GM12872 (cell line): ENCODE results near the gene PACC1.

Source experiments
- TF ChIP-seq, protein P1 (sequence below): IDR thresholded peaks from 3 replicates; pipeline ENCODE4 v1.5.1; 2011; ENCODE audit warnings: low read depth, mild to moderate bottlenecking, low read length, moderate library complexity; ENCODE audit not compliant: insufficient read depth

Gene PACC1

DNA sequence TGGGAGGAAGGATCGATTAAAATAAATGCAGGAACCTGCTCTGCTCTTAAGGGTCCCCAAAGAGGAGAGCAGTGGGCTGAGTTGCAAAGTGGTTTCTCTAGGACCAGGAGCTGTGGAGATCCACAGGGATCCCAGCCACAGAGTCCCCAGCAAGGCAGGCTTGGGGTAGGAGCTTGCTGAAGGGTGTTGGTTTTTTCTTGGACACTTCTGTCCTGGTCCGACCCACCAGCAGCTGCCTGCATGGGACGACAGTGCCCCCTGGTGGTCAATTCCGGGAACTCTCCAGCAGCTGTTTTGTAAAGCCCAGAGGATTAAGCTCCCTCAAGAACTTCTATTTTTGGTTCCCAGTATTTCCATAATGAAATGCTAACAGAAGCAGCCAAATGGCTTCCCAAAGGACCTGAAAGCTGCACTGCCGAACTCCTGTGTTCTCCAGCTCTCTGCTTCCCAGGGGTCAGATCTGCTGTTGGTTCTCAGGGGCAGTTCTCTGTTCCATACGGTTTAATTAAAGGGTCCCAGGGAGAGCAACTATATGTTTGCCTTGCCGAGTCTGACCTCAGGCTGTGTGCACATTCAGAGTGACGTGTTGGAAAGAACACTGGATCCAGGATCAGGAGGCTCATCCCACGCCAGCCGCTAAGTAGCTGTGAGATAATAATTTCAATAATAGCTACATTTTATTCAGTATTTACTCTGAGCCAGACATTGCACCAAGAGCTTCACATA, 41.3 kb upstream of the PACC1 start:
- TF ChIP-seq, protein P1, sequence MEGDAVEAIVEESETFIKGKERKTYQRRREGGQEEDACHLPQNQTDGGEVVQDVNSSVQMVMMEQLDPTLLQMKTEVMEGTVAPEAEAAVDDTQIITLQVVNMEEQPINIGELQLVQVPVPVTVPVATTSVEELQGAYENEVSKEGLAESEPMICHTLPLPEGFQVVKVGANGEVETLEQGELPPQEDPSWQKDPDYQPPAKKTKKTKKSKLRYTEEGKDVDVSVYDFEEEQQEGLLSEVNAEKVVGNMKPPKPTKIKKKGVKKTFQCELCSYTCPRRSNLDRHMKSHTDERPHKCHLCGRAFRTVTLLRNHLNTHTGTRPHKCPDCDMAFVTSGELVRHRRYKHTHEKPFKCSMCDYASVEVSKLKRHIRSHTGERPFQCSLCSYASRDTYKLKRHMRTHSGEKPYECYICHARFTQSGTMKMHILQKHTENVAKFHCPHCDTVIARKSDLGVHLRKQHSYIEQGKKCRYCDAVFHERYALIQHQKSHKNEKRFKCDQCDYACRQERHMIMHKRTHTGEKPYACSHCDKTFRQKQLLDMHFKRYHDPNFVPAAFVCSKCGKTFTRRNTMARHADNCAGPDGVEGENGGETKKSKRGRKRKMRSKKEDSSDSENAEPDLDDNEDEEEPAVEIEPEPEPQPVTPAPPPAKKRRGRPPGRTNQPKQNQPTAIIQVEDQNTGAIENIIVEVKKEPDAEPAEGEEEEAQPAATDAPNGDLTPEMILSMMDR, result peak; percentile 98

DNA sequence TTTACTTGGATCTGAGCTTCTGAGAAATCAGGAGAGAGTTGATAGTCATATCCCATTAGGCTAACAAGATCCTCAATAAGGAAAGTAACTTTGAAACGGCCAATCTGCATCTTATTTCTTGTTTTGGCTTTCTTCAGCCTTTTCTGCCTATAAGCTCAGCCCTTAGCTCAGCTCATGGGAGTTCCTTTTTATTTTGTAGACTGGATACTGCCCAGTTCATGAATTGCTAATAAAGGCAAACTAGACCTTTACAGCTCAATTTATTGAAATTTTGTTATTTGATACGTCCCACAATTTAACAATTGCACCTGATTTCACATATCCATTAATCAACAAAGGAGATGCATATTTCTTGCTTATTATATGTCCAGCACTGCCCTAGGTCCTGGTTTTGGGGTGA, 40.7 kb upstream of the PACC1 start:
- TF ChIP-seq, protein P1, result no peak

DNA sequence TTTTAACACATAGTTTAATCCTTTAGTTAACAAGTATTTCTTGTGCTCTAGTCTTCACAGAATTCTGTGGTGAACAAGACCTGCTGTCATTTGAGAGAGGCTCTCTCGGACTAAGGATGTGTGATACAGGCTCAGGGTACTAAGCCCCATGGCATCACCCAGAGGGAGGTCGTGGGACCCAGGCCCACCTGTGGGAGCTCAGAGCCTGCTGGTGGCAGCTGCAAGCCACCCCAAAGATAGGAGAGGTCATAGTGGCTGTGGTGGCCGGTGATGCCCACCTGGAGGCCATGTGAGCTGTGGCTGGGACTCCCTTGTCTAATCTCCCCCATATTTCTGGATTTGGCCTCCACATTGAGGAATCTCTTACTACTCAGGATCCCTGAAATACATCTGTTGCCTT, 40.1 kb upstream of the PACC1 start:
- TF ChIP-seq, protein P1, result no peak

DNA sequence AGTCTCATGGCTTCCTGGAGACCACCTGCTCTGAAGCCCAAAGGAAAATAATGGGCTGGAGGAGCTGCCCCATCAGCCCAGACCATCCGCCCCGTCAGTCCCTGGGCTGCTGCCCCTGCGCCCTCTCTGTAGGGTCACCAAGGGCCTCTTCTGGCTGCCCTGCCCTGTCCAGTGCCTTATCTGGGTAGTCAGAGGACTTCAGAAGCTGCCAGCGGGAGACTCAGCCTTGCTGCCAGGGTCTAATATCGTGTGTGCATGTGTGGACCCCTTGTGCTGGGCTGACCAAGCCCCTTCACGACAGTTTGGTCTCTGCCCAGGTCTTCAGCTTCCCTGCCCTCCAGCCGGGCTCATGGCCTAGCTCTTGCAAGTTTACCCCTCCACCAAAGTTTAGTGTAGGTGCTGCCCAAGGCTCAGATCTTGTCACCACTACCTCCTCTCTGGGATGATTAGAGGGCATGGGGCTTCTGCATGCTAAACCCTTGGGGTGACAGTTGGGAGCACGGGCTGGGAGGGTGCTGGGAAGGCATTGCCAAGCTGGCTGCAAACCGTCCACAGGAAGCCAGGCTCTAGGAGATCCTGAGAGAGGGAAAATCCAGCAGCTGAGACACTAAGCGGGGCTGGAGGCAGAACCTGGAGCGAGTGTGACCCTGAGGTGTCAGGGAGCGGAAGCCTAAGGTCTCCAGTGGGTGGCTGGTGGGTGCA, 38.6 kb upstream of the PACC1 start:
- TF ChIP-seq, protein P1, result no peak

DNA sequence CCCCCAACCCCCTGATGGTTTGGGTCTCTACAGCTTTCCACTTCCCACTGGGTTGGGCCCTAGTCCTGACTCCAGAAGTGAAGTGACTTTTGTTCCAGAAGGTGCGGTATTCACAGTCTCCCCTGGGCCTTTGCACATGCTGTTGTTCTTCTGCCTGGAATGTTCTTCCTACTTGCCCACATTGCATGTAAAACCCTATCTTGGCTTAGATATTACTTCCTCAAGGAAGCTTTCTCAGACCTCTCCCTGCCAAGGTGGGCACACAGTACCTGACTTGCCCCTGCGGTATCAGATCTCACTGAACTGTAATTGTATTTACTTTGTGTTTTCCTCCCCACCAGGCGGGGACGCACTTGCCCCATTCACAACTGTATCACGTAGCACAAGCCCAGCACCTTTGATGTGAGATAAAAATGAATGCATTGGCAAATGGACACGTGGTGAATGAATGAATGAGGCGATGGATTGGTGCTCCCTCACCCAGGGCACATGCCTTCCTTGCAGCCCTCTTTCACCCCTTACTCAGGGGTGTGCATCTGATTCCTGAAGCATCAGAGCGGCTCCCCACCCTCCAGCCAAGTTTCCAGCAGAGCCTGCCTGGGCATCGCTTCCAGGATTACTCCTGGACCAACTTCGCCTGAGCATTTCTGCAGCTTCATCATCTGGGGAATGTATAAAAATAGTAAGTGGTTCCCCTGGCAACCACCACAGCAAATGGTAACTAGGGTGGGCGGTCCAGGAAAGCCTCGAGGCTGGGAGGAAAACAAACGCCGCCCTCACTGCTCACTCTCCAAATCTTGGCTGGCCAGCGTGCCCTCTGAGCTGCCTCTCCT, 37.9 kb upstream of the PACC1 start:
- TF ChIP-seq, protein P1, result no peak

DNA sequence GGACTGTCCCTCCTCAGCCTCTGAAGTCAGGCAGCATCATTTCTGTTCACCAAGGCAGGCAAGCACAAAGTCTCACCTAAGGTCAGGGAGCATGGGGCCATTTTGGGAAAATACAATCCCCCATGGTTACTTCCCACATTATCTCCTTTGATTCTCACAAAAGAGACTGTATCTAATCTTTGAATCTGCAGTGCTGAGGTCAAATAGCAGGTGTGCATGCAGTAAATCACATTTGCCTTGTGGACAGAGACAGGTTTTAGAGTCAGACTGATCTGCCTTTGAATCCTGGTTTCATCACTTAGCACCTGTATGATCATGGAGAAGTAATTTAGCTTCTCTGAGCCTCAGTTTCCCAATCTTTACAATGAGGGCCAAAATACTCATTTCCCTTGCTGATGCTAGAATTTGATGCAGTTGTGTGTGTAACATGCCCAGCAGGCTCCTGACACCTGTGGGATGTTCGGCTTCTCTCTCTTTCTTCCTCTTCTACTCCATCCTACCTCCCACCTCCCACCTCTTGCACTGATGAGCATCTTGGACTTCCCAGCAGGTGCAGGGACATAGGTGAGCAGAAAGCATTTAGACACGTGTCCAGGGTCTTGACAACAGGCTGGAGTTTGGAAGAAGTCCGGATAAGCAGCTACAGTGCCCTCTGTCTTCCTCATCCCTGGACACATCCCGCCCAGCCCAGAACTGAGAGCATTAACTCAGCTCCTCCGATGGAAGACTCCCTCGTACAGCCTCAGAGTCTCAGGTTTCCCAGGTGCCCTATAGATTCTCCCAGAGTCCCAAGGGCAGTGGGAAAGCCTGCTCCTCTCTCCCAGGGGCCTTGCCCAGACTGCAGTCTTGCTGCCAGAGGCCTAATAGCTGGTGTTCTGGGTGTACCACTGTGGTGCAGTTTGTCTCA, 37.0 kb upstream of the PACC1 start:
- TF ChIP-seq, protein P1, result no peak
